HepG2 (cell line): Measurements from ENCODE around the gene KRTCAP2. TPM values are rescaled to one million over a fixed set of nuclear protein-coding genes. Genes with fewer than 3 reads are reported as not detected.

Source experiments
- ARNT ChIP-seq: fragments of 450-650 bp; IDR thresholded peaks from 2 replicates; pipeline ENCODE4 v1.6.1; 2017
- FOXO4 ChIP-seq: sonication (generic); formaldehyde crosslinking; conservative IDR thresholded peaks from 2 replicates; pipeline ENCODE4 v1.8.1; 2023; ENCODE audit warnings: missing genetic modification reagents
- GABPB1 ChIP-seq: IDR thresholded peaks from 2 replicates; pipeline ENCODE4 v1.6.1; 2016; ENCODE audit warnings: mild to moderate bottlenecking, missing genetic modification reagents, moderate library complexity, missing compliant biosample characterization
- KLF16 ChIP-seq, 2 experiments: sonication (generic) in 1 of 2; formaldehyde crosslinking in 1 of 2; IDR thresholded peaks; 2 replicates each; pipeline versions ENCODE4 v1.6.1 to v1.8.0; 2016 to 2023; ENCODE audit warnings: missing genetic modification reagents in 2 of 2, missing compliant biosample characterization in 1 of 2
- MAFF ChIP-seq: IDR thresholded peaks from 2 replicates; pipeline ENCODE4 v1.6.1; 2011; ENCODE audit warnings: low read depth, low read length, improper control_type of control experiment
- MNT ChIP-seq: fragments of 450-650 bp; IDR thresholded peaks from 2 replicates; pipeline ENCODE4 v1.6.1; 2016
- POLR2A ChIP-seq, 2 experiments: IDR thresholded peaks; 2 replicates each; pipeline ENCODE4 v1.6.1; 2011; ENCODE audit warnings: low read depth in 2 of 2, low read length in 2 of 2, mild to moderate bottlenecking in 1 of 2, moderate library complexity in 1 of 2; ENCODE audit not compliant: insufficient read depth in 1 of 2
- SCMH1 ChIP-seq: sonication (generic); formaldehyde crosslinking; IDR thresholded peaks from 2 replicates; pipeline ENCODE4 v1.9.0; 2021; ENCODE audit warnings: missing genetic modification reagents, mild to moderate bottlenecking, borderline replicate concordance
- SKI ChIP-seq: fragments of 450-650 bp; IDR thresholded peaks from one replicate; pipeline ENCODE4 v1.6.1; 2018; ENCODE audit warnings: mild to moderate bottlenecking; ENCODE audit not compliant: partially characterized antibody
- STAT5B ChIP-seq: sonication (generic); formaldehyde crosslinking; IDR thresholded peaks from 2 replicates; pipeline ENCODE4 v1.4.0; 2020; ENCODE audit warnings: missing genetic modification reagents
- THYN1 ChIP-seq: sonication (generic); formaldehyde crosslinking; IDR thresholded peaks from 2 replicates; pipeline ENCODE4 v1.8.1; 2023; ENCODE audit warnings: low read depth, mild to moderate bottlenecking, moderate library complexity, missing genetic modification reagents, borderline replicate concordance
- ZNF30 ChIP-seq: sonication (generic); formaldehyde crosslinking; IDR thresholded peaks from 2 replicates; pipeline ENCODE4 v1.5.0; 2020; ENCODE audit warnings: mild to moderate bottlenecking, missing genetic modification reagents
- ZNF691 ChIP-seq: sonication (generic); formaldehyde crosslinking; IDR thresholded peaks from 2 replicates; pipeline ENCODE4 v1.4.0; 2020; ENCODE audit warnings: missing genetic modification reagents, low read depth, mild to moderate bottlenecking, borderline replicate concordance
- ZNF703 ChIP-seq: sonication (generic); formaldehyde crosslinking; IDR thresholded peaks from 2 replicates; pipeline ENCODE4 v1.5.1; 2020; ENCODE audit warnings: missing genetic modification reagents, mild to moderate bottlenecking, moderate library complexity, borderline replicate concordance
- ZSCAN30 ChIP-seq: sonication (generic); formaldehyde crosslinking; IDR thresholded peaks from 2 replicates; pipeline ENCODE4 v1.5.0; 2020; ENCODE audit warnings: mild to moderate bottlenecking, missing genetic modification reagents
- polyA plus RNA-seq, 8 experiments: library from polyadenylated mRNA; depleted of rRNA in 3 of 8; stranded (reverse) in 7 of 8; unstranded in 1 of 8; fragments of >200 nt; fragmentation: Illumina TruSeq in 4 of 8; extraction: Trizol in 4 of 8; gene quantifications; 2 replicates each; pipeline versions ENCODE4 v1.2.1 to v1.2.3, GENCODE V29; 2011 to 2016; ENCODE audit warnings: low read depth in 4 of 8, missing spikeins in 1 of 8, mixed read lengths in 1 of 8; ENCODE audit not compliant: insufficient read depth in 1 of 8
- total RNA-seq, 5 experiments: library from RNA; depleted of rRNA; stranded (reverse); fragments of >200 nt; fragmentation: Illumina TruSeq; extraction: Trizol; gene quantifications; 2 replicates each; pipeline ENCODE4 v1.2.3, GENCODE V29; 2016; ENCODE audit warnings: low read depth in 1 of 5
- TF ChIP-seq, protein P1 (sequence below): sonication (generic); formaldehyde crosslinking; IDR thresholded peaks from 2 replicates; pipeline ENCODE4 v1.4.0; 2020; ENCODE audit warnings: missing genetic modification reagents
- TF ChIP-seq, protein P2 (sequence below): sonication (generic); formaldehyde crosslinking; IDR thresholded peaks from 2 replicates; pipeline ENCODE4 v1.4.0; 2020; ENCODE audit warnings: missing genetic modification reagents, borderline replicate concordance

The KRTCAP2 gene
- total and polyA plus RNA-seq, 2 of the 13 experiments (the other 11 are each of a cell fraction or from before 2014, with no cell fraction given), result 77.3 to 79.4 TPM

DNA sequence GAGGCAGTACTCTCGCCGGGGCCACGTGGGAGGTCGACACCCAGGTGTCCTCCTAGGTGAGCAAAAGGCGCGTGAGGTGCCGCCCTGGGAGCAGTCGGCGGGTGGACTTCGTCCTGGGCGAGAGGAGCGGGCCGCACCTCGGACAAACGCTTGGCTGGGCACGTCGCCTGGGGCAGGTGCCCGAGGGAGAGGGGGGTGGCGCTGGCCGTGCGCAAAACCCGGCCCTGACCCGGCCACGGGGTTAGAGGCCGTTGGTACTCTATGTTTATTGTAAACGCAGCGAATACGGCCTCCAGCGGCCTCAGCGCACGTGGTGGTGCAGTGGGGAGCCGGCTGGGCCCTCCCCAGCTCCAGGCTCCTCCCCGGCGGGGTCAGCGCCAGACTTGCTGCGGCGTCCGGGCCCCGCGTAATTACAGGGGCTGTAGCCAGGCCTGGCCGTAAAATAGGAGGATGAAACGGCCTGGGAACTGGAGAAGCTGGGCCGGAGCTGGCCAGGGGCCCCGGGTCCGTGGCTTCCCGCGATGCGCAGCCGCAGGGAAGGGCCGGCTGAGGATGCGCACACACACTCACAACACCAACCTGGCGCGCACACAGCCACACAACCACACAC lies 47.1 kb downstream of the KRTCAP2 start (continued):
- TF ChIP-seq ZNF691 (CRISPR knock-in tag) (peak; percentile 87), ZSCAN30 (no peak; the same call in 1 of the 2 replicates), KLF16 (CRISPR knock-in tag; IDR thresholded peaks at IDR 0.05) (peak in 1 of 2 experiments; percentile 98; a peak in 3 of 4 replicates), SKI (peak; percentile 95), POLR2A (IDR thresholded peaks at IDR 0.05; ENCODE audit: insufficient read depth in 1 of 2, low read depth in 2 of 2, low read length in 2 of 2) (no peak), ARNT (no peak), GABPB1 (CRISPR knock-in tag) (peak; percentile 86), MAFF (no peak), ZNF30 (CRISPR knock-in tag) (no peak), MNT (peak; percentile 93), THYN1 (0 out of 2 replicates have a peak, but pooled peaks have one; percentile 74), FOXO4 (no peak), STAT5B (0 out of 2 replicates have a peak, but pooled peaks have one; percentile 35), ZNF703 (CRISPR knock-in tag) (peak; percentile 79; the same call in 1 of the 2 replicates), SCMH1 (no peak)
- TF ChIP-seq, protein P1, sequence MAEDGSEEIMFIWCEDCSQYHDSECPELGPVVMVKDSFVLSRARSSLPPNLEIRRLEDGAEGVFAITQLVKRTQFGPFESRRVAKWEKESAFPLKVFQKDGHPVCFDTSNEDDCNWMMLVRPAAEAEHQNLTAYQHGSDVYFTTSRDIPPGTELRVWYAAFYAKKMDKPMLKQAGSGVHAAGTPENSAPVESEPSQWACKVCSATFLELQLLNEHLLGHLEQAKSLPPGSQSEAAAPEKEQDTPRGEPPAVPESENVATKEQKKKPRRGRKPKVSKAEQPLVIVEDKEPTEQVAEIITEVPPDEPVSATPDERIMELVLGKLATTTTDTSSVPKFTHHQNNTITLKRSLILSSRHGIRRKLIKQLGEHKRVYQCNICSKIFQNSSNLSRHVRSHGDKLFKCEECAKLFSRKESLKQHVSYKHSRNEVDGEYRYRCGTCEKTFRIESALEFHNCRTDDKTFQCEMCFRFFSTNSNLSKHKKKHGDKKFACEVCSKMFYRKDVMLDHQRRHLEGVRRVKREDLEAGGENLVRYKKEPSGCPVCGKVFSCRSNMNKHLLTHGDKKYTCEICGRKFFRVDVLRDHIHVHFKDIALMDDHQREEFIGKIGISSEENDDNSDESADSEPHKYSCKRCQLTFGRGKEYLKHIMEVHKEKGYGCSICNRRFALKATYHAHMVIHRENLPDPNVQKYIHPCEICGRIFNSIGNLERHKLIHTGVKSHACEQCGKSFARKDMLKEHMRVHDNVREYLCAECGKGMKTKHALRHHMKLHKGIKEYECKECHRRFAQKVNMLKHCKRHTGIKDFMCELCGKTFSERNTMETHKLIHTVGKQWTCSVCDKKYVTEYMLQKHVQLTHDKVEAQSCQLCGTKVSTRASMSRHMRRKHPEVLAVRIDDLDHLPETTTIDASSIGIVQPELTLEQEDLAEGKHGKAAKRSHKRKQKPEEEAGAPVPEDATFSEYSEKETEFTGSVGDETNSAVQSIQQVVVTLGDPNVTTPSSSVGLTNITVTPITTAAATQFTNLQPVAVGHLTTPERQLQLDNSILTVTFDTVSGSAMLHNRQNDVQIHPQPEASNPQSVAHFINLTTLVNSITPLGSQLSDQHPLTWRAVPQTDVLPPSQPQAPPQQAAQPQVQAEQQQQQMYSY, result peak; percentile 96
- TF ChIP-seq, protein P2, sequence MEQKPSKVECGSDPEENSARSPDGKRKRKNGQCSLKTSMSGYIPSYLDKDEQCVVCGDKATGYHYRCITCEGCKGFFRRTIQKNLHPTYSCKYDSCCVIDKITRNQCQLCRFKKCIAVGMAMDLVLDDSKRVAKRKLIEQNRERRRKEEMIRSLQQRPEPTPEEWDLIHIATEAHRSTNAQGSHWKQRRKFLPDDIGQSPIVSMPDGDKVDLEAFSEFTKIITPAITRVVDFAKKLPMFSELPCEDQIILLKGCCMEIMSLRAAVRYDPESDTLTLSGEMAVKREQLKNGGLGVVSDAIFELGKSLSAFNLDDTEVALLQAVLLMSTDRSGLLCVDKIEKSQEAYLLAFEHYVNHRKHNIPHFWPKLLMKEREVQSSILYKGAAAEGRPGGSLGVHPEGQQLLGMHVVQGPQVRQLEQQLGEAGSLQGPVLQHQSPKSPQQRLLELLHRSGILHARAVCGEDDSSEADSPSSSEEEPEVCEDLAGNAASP (CRISPR knock-in tag), result peak; percentile 98
